HG03521 (cell line): ENCODE data around the gene APBA3.

ENCODE experiments used
- ATAC-seq: cut with Tn5 transposase; IDR thresholded peaks from one replicate; pipeline ENCODE4 v1.9.1; 2021; ENCODE audit warnings: mild to moderate bottlenecking, moderate library complexity; ENCODE audit not compliant: unreplicated experiment

APBA3 gene

DNA sequence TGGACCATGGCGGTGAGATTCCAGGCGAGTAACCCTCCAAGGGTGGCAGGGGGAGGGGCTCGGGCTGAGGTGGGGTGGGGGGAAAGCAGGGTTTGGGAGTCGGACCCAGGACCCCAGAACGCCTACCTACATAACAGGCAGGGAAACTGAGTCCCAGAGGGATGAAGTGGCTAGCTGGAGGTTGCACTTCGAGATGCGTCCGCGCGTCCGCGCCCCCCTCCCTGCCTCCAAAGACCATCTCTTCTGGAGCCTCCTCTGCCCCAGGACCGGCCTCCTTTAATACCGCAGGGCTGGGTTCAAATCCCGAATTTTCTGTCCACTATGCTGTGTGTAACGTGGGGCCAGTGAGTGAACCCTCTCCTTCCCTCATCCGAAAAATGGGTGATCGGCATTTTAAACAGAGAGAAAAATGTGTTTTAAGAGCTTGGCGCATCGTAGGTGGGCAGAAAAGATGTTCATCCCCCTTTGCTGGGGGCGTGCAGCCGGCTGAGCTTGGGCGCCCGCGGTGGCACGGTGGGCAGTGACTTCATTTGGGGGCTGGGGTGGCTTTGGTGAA, 39.5 kb downstream of the APBA3 start:
- ATAC-seq: no peak

DNA sequence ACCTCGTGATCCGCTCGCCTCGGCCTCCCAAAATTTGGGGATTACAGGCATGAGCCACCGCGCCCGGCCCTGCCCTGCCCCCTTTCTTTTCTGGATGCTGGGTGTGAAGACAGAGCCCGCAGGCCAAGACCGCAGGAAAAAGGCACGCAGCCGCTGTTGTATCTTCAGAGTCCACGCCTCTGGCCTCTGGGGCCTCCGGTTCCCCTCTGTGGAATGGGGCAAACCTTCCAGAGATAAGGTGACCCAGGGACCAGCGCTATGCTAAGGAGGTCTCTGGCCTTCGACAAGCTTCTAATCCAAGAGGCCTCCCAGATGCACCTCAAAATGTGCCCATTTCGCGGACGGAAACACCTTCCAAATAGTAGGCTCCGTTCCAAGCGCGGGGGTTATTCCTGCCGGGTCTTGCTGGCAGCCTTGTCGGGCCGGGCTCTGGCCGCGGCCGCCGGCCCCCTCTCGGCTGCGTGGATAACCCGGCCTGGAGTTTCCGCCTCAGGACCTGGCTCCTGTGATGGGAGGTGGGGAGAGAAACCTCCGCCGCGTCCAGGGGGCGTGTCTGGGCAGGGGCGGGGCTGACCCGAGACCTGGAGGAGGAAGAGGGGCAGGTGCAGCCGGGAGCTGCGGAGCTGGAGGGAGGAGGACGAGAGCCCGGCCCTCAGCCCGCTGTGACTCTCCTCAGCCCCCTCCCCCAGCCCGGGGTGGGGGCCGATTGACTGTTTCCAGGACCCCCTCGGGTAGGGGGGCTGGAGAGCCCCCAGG, 40.2 kb downstream of the APBA3 start:
- ATAC-seq: no peak

DNA sequence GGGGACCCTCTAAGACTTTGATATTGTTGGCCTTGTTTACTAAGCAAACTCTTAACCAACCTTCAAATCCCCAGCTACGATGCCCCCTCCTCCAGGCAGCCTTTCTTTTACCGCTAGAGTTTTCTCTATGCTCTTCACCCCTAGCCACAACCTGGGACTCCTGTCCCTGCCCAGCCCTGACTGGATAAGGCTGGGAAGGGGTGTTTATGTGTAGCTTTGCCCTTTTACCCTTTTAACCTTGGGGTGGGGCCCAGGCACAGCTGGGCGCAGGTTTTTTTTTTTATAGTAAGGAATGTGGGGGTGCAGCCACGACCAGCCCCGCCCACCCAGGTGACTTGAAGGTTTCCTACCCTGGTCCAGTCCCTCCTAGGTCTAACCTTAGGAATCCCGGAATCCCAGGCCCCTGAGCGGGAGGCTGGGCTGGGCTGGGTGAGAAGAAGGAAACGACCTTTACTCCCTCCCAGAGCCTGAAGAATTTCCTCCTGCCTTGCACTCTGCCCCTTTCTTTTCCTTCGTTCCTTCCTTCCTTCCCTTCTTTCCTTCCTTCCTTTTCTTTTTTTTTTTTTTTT, 41.1 kb downstream of the APBA3 start:
- ATAC-seq: no peak

DNA sequence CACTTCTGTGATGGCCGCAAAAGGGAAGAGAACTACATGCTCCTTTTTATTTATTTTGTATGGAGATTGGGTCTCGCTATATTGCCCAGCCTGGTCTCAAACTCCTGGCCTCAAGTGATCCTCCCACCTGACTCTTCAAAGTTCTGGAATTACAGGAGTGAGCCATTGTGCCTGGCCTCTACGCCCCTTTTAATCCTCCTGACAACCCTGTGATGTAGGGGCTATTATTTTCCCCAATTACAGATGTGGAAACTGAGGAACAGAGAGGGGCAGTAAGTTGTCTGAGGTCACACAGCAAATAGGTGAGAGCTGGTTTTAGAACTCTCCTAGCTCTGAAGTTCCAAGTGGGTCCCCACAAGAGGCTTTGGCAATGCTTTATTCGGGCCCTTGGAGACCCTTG, 41.6 kb downstream of the APBA3 start:
- no peak for ATAC-seq

DNA sequence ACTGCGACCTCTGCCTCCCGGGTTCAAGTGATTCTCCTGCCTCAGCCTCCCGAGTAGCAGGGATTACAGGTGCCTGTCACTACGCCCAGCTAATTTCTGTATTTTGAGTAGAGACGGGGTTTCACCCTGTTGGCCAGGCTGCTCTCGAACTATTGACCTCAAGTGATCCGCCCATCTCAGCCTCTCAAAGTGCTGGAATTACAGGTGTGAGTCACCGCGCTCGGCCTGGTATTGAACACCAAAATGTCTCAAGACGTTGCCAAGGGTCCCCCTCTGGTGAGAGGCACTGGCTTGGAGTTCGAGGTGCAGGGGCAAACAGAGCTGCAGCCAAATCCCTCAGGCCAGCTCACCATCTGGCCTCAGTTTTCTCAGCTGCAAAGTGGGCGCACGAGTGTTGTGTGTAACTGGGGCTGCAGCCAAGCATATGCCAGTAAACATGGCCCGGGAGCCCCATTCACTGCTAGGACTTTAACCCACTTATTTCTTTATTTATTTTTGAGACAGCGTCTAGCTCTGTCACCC, 45.3 kb downstream of the APBA3 start:
- no peak for ATAC-seq

DNA sequence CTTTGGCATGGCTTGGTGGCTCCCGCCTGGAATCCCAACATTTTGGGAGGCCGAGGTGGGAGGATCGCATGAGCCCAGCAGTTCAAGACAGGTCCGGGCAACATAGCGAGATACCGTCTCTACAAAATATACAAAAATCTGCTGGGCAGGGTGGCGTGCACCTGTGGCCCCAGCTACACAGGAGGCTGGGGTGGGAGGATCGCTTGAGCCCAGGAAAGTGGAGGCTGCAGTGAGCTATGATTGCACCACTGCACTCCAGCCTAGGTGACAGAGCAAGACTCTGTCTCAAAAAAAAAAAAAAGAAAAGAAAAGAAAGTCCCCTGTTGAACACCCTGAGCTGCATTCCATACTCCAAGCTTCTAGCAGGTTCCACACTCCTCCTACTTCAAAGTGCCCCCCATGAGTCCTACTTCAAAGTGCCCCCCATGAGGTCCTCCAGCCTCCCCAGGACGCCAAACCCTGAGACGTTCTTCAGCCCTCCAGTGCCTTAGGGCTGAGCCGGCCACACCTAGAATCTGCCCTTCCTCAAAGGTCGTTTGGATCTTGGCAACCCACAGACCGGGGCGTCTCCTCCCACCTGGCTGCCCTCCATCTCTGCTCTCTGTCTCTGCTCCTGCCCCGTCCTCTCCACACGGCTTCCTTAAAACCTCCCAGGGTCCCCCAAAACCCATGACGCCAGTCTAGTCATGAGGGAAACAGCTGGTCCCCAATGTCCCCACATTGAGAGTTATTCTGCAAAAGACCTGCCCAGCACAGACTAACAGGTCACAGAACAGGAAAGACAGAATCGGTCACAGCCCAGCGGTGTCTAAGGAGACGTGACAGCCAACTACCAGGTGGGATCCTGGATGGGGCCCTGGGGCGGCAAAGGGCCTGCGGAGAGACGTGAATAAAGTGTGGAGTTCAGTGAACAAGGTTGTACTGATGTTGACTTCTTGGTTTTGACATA, 48.6 kb downstream of the APBA3 start:
- no peak for ATAC-seq

DNA sequence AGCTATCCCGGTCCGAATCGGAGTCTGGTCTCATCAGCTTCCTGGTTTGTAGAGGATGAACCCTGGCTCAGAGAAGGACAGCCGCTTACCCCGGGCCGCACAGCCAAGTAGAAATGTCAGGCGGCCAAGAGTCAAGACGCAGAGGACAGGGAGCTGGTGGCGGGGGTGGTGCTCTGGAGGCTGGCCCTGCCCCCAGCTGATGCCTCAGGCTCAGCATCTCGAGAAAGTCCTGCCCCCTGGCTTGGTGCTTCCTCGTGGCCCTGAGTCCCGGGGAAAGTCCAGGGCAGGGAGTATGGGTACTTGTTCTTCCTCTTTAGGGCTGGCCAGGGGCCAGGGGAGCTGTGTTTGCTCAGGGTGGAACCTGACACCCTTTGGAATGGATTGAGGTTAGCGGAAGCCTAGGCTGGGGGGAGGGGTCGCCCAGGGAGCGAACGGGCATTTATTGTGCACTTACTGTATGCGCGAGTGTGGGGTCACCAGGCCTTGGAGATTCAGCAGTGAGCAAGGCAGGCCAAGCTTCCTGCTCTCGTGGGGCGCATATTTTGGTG, 51.2 kb downstream of the APBA3 start:
- ATAC-seq: no peak

DNA sequence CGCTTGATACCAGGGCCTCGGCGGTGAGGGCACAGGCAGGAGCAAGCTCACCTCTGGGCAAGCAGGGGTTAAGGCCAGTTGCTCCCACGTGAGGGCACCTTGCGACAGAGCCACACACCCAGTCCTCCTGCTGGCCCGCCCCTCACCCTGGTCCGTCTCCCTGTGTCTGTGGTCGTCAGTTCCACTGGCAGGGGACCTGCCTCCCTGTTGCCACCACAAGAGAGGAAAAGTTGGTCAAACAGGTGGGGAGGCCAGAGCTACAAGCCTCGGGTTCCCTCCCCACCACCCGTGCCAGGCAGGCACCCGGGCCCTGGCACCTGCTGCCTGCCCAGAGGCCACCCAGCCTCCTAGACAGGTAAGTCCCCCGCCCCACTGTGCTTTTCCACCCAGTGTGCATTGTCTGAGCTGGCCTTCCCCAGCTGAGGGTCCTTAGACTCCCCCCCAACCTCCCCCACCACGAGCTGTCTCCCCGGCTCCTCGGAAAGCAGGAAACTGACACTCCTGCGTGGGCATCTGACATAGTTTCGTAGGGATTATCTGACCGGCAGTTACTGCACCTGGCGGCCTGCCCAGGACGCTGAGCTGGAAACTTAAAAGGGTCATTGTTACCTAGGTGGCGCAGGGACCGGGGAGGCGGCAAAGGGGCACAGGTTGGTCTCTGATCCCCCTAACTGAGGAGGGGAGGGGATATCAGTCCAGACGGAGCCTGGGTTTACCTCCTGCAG, 53.1 kb downstream of the APBA3 start, which contains the start of gene TJP3:
TSS of gene TJP3 (plus strand) at position 178 of the 725 bp plus-strand sequence. CDS start 20,049 bp downstream, outside the sequence.
- ATAC-seq: no peak

DNA sequence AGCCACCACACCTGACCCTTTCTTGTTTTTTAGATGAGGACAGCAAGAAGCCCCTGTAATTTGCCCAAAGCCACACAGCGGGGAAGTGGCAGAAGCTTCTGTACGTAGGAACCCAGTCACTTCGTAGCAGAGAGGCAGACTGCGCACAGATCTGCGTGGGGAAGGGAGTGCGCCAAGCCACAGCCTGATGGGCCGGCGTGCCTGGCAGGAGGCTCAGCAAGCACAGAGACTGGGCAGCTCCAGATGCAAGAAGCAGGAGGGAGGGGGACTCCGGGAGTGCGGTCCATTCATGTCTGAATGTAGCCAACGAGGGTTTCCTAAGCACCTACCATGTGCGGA, 53.7 kb downstream of the APBA3 start:
- no peak for ATAC-seq

DNA sequence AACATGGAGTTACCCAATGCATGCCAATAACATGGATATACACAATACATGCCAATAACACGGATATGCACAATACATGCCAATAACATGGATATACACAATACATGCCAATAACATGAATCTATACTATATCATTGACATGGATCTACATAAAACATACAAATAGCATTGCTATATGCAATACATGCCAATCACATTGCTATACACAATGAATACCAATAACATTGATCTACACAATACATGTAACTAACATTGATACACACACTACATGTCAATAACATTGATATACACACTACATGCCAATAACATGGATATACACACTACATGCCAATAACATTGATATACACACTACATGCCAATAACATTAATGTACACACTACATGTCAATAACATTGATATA, 60.3 kb downstream of the APBA3 start:
- ATAC-seq: no peak
